IMR-90 (cell line): ENCODE measurements around the gene CMTM7. TPM values are rescaled to one million over a fixed set of nuclear protein-coding genes. Genes with fewer than 3 reads are reported as not detected.

Experiments
- ATAC-seq: fragments of 200-7000 bp; cut with Tn5 transposase; 2 replicates; pipeline ENCODE4 v1.9.1; 2020; ENCODE audit warnings: low read depth, mild to moderate bottlenecking, moderate library complexity
- BruUV-seq: library from RNA; stranded (reverse); fragments of 400-500 nt; replicated peaks from 2 replicates; lab custom pipeline; 2021; lab: Mats Ljungman, UMichigan
- CTCF ChIA-PET: fragments of 300-600 bp; formaldehyde crosslinking; extraction: SDS; loops from one replicate; lab custom pipeline; 2021; ENCODE audit warnings: antibody characterized with exemption; lab: Yijun Ruan, JAX
- POLR2A ChIA-PET: fragments of 300-600 bp; sonication (Branson Sonifier 250); formaldehyde crosslinking; loops from one replicate; lab custom pipeline; 2022; ENCODE audit warnings: antibody characterized with exemption; ENCODE audit not compliant: unreplicated experiment; lab: Charles Lee
- DNase-seq: peaks from one replicate; pipeline ENCODE4 v3.0.0; 2013
- H2AFZ ChIP-seq: replicated peaks from 2 replicates; pipeline ENCODE3; 2013; ENCODE audit warnings: low read length, mild to moderate bottlenecking; ENCODE audit not compliant: poor library complexity
- H2AK5ac ChIP-seq: 2 replicates; pipeline ENCODE4 v1.6.1; 2013; ENCODE audit warnings: low read depth, low read length, inconsistent platforms
- H2AK9ac ChIP-seq: replicated peaks from 2 replicates; pipeline ENCODE3; 2013; ENCODE audit warnings: mild to moderate bottlenecking, low read depth, low read length, moderate library complexity; ENCODE audit not compliant: poor library complexity
- H2BK120ac ChIP-seq: 2 replicates; pipeline ENCODE4 v1.6.1; 2013; ENCODE audit warnings: low read depth, low read length, inconsistent platforms
- H2BK15ac ChIP-seq: 3 replicates; pipeline ENCODE4 v1.6.1; 2013; ENCODE audit warnings: low read depth, low read length, inconsistent platforms
- H2BK20ac ChIP-seq: 2 replicates; pipeline ENCODE4 v1.6.1; 2013; ENCODE audit warnings: low read depth, mild to moderate bottlenecking, inconsistent platforms, low read length, moderate library complexity
- H2BK5ac ChIP-seq: 2 replicates; pipeline ENCODE4 v1.6.1; 2013; ENCODE audit warnings: mild to moderate bottlenecking, low read depth, low read length, inconsistent platforms; ENCODE audit not compliant: poor library complexity, severe bottlenecking
- H3K14ac ChIP-seq: replicated peaks from 2 replicates; pipeline ENCODE4 v1.6.1; 2013; ENCODE audit warnings: low read depth, low read length, inconsistent platforms
- H3K18ac ChIP-seq: 2 replicates; pipeline ENCODE4 v1.6.1; 2013; ENCODE audit warnings: low read depth, low read length, control low read depth
- H3K23ac ChIP-seq: 2 replicates; pipeline ENCODE4 v1.6.1; 2013; ENCODE audit warnings: low read depth, low read length, inconsistent platforms
- H3K27ac ChIP-seq: 2 replicates; pipeline ENCODE4 v1.5.1; 2013; ENCODE audit warnings: mild to moderate bottlenecking, control low read depth, low read length; ENCODE audit not compliant: insufficient read depth
- H3K27me3 ChIP-seq: 2 replicates; pipeline ENCODE4 v1.6.1; 2013; ENCODE audit warnings: low read length; ENCODE audit not compliant: control insufficient read depth, insufficient read depth
- H3K36me3 ChIP-seq: 2 replicates; pipeline ENCODE4 v1.6.1; 2013; ENCODE audit warnings: low read length, mixed read lengths; ENCODE audit not compliant: control insufficient read depth, insufficient read depth
- H3K4ac ChIP-seq: 2 replicates; pipeline ENCODE4 v1.6.1; 2013; ENCODE audit warnings: low read depth, low read length, inconsistent platforms
- H3K4me1 ChIP-seq: 2 replicates; pipeline ENCODE4 v1.6.1; 2013; ENCODE audit warnings: low read length, mixed read lengths; ENCODE audit not compliant: control insufficient read depth, insufficient read depth
- H3K4me2 ChIP-seq: 2 replicates; pipeline ENCODE4 v1.6.1; 2013; ENCODE audit warnings: low read depth, mild to moderate bottlenecking, control low read depth, low read length, moderate library complexity
- H3K4me3 ChIP-seq: 2 replicates; pipeline ENCODE4 v1.5.1; 2013; ENCODE audit warnings: low read depth, mild to moderate bottlenecking, control low read depth, low read length, moderate library complexity; ENCODE audit not compliant: insufficient read depth
- H3K56ac ChIP-seq: 2 replicates; pipeline ENCODE4 v1.6.1; 2013; ENCODE audit warnings: low read length, inconsistent platforms; ENCODE audit not compliant: insufficient read depth; ENCODE audit errors: extremely low read depth
- H3K79me1 ChIP-seq, 2 experiments: 2 replicates each; pipeline ENCODE4 v1.6.1; 2013; ENCODE audit warnings: low read length in 2 of 2, inconsistent platforms in 1 of 2, low read depth in 1 of 2
- H3K9ac ChIP-seq: 2 replicates; pipeline ENCODE4 v1.6.1; 2013; ENCODE audit warnings: low read depth, low read length, control low read depth
- H3K9me1 ChIP-seq: 2 replicates; pipeline ENCODE4 v1.6.1; 2013; ENCODE audit warnings: low read length, inconsistent platforms; ENCODE audit not compliant: insufficient read depth
- H3K9me3 ChIP-seq: 2 replicates; pipeline ENCODE4 v1.6.1; 2013; ENCODE audit warnings: low read length; ENCODE audit not compliant: control insufficient read depth, insufficient read depth
- H4K20me1 ChIP-seq: 2 replicates; pipeline ENCODE4 v1.6.1; 2013; ENCODE audit warnings: low read length, inconsistent platforms; ENCODE audit not compliant: insufficient read depth
- H4K5ac ChIP-seq: 2 replicates; pipeline ENCODE4 v1.6.1; 2013; ENCODE audit warnings: mild to moderate bottlenecking, low read depth, low read length, control low read depth
- H4K8ac ChIP-seq, 2 experiments: 2 replicates each; pipeline ENCODE4 v1.6.1; 2013; ENCODE audit warnings: low read depth in 2 of 2, low read length in 2 of 2, control low read depth in 1 of 2, inconsistent platforms in 1 of 2
- H4K91ac ChIP-seq: 2 replicates; pipeline ENCODE4 v1.6.1; 2013; ENCODE audit warnings: low read depth, low read length, inconsistent platforms; ENCODE audit not compliant: insufficient read depth
- CEBPB ChIP-seq: IDR thresholded peaks from 2 replicates; pipeline ENCODE4 v1.6.1; 2012; ENCODE audit warnings: low read depth, low read length, improper control_type of control experiment
- CTCF ChIP-seq: conservative IDR thresholded peaks from 2 replicates; pipeline ENCODE4 v1.5.1; 2012; ENCODE audit warnings: mild to moderate bottlenecking, low read depth, low read length, improper control_type of control experiment
- FOS ChIP-seq: fragments of 150-350 bp; IDR thresholded peaks from 2 replicates; pipeline ENCODE4 v1.6.1; 2016; ENCODE audit warnings: low read depth, low read length
- MAZ ChIP-seq: IDR thresholded peaks from 2 replicates; pipeline ENCODE4 v1.6.1; 2012; ENCODE audit warnings: low read depth, mild to moderate bottlenecking, low read length, improper control_type of control experiment, moderate library complexity, borderline replicate concordance
- RAD21 ChIP-seq: IDR thresholded peaks from 2 replicates; pipeline ENCODE4 v1.6.1; 2012; ENCODE audit warnings: low read length, improper control_type of control experiment
- RCOR1 ChIP-seq: IDR thresholded peaks from 2 replicates; pipeline ENCODE4 v1.6.1; 2012; ENCODE audit warnings: mild to moderate bottlenecking, low read length, improper control_type of control experiment; ENCODE audit not compliant: insufficient replicate concordance
- RFX5 ChIP-seq: IDR thresholded peaks from 2 replicates; pipeline ENCODE4 v1.8.0; 2012; ENCODE audit warnings: low read depth, mild to moderate bottlenecking, low read length, moderate library complexity
- SMC3 ChIP-seq: fragments of 150-350 bp; IDR thresholded peaks from 2 replicates; pipeline ENCODE4 v1.6.1; 2016; ENCODE audit warnings: low read depth, mild to moderate bottlenecking, antibody characterized with exemption, low read length, moderate library complexity
- USF2 ChIP-seq: fragments of 150-350 bp; IDR thresholded peaks from 2 replicates; pipeline ENCODE4 v1.6.1; 2017; ENCODE audit warnings: mild to moderate bottlenecking, antibody characterized with exemption, low read length, low read depth
- WGBS, 2 experiments: methylation state at CpG; one replicate each; pipeline versions ENCODE4 v1.1.5 to v1.1.7; 2013; ENCODE audit warnings: missing lambda C conversion rate in 2 of 2; ENCODE audit not compliant: insufficient read length in 1 of 2; ENCODE audit errors: extremely low coverage in 2 of 2; 5-methylcytosine and 5-hydroxymethylcytosine counted together
- dilution Hi-C: fragments of 300-500 bp; cut with HindIII; formaldehyde crosslinking; loops from one replicate; pipeline ENCODE4 v1.14.3; 2018; ENCODE audit warnings: low sequenced_read_pairs; ENCODE audit not compliant: unreplicated experiment
- in situ Hi-C: fragments of 300-500 bp; cut with MboI; formaldehyde crosslinking; loops from 3 replicates; pipeline ENCODE4 v1.14.3; 2019; ENCODE audit warnings: low sequenced_read_pairs, inconsistent platforms, mixed read lengths
- intact Hi-C: fragments of 100-400 bp; cut with micrococcal nuclease; formaldehyde crosslinking; loops from 2 replicates; pipeline ENCODE4 v1.10.0; 2022
- polyA plus RNA-seq, 3 experiments: library from polyadenylated mRNA; depleted of rRNA; stranded (reverse); fragments of >200 nt; gene quantifications; 2 replicates each; pipeline ENCODE4 v1.2.3, GENCODE V29; 2012; ENCODE audit warnings: low replicate concordance in 1 of 3
- total RNA-seq: library from RNA; depleted of rRNA; stranded (reverse); fragments of >200 nt; gene quantifications from 2 replicates; pipeline ENCODE4 v1.2.3, GENCODE V29; 2012

CMTM7 gene
- total and polyA plus RNA-seq, 2 of the 4 experiments (the other 2 are of a cell fraction), result 3.4 to 31.4 TPM

- TF ChIP-seq SMC3 (no peak), RCOR1 (no peak)
Observed at GRCh38 chr3:32406486-32407408, 15.1 kb downstream of the CMTM7 start (continued).

- ATAC-seq, result no peak
Observed at GRCh38 chr3:32410367-32411246, 19.0 kb downstream of the CMTM7 start.

More at GRCh38 chr3:32410367-32411246, 19.0 kb downstream of the CMTM7 start:
- Histone ChIP-seq H2BK15ac (no peak overlapping the region), H2AFZ (no peak overlapping the region), H2BK5ac (no peak overlapping the region), H3K27me3 (no peaks in the 10 kb centered on the region), H3K18ac (no peak overlapping the region), H4K20me1 (no peaks in the 10 kb centered on the region), H3K4me1 (no peaks in the 10 kb centered on the region), H3K9ac (no peak overlapping the region), H3K4me3 (no peak overlapping the region), H2BK120ac (no peak overlapping the region), H3K36me3 (no peaks in the 10 kb centered on the region), H2AK5ac (no peak overlapping the region), H3K4me2 (no peak overlapping the region), H3K9me1 (peaks cover 5% of the 10 kb centered on the region), H3K9me3 (no peaks in the 10 kb centered on the region), H3K23ac (no peak overlapping the region), H2BK20ac (no peak overlapping the region), H4K8ac (no peak overlapping the region), H3K14ac (no peak overlapping the region), H2AK9ac (no peak overlapping the region), H4K5ac (no peak overlapping the region), H3K56ac (no peak overlapping the region), H3K79me1 (peaks cover 20 to 34% of the 10 kb centered on the region in 2 experiments; a peak in 3 of 4 replicates), H3K4ac (no peak overlapping the region), H4K91ac (no peak overlapping the region), H3K27ac (no peak overlapping the region)
- ChIA-PET POLR2A (no interaction called here), CTCF (no interaction called here)
- no peak for TF ChIP-seq RCOR1
- TF ChIP-seq CTCF, result no peak
- TF ChIP-seq USF2, result no peak
- TF ChIP-seq FOS, result no peak
- TF ChIP-seq RFX5, result no peak
- no peak for TF ChIP-seq RAD21
- TF ChIP-seq MAZ, result no peak
- TF ChIP-seq CEBPB, result no peak
- DNase-seq, result no peak
- BruUV-seq, result no TSS peak
- intact Hi-C loops (no loop called here), in situ Hi-C loops (no loop called here), dilution Hi-C loops (no loop called here)
- 83% methylated on average over 1 of the region's 10 CpGs; no CpG with 5 or more reads in 1 of the 2 experiments for WGBS, 2 experiments
